ENCODE results near the gene NBPF9.
"Not testable (repeated sequence)": the region's sequence is repeated elsewhere in the genome, so short reads cannot be mapped to it uniquely, and the experiment has no call there.

DNA sequence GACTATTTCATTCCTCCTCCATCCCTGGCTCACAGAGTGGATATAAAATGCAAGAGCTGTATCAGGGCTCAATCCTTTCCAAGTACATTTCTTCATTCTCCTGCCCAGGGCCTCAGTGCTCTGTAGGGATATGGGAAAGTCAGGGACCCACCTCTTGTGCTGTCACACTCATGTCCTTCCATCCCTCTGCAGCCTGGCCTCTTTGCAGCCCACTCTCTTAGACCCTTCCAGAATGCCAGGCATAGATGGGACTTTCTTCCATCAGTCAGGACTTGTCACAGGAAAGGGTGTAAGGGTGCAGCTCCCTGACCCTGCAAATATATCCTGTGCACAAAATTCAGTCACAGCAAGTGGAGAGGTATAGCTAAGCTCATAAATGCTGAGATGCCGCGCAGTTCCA lies 86.7 kb downstream of the NBPF9 start:
- TF ChIP-seq, protein P1, sequence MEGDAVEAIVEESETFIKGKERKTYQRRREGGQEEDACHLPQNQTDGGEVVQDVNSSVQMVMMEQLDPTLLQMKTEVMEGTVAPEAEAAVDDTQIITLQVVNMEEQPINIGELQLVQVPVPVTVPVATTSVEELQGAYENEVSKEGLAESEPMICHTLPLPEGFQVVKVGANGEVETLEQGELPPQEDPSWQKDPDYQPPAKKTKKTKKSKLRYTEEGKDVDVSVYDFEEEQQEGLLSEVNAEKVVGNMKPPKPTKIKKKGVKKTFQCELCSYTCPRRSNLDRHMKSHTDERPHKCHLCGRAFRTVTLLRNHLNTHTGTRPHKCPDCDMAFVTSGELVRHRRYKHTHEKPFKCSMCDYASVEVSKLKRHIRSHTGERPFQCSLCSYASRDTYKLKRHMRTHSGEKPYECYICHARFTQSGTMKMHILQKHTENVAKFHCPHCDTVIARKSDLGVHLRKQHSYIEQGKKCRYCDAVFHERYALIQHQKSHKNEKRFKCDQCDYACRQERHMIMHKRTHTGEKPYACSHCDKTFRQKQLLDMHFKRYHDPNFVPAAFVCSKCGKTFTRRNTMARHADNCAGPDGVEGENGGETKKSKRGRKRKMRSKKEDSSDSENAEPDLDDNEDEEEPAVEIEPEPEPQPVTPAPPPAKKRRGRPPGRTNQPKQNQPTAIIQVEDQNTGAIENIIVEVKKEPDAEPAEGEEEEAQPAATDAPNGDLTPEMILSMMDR (IDR thresholded peaks at IDR 0.05), result not testable (repeated sequence)
- not testable (repeated sequence) for TF ChIP-seq POLR2A, POLR2AphosphoS5 (IDR thresholded peaks at IDR 0.05)

Data from breast epithelium (tissue), 3 donors.